ENCODE results near the gene PDE4D.

PDE4D gene

GRCh38 chr5:59164041-59164830 lies 729.3 kb downstream of the PDE4D start:
- DNase-seq (ENCODE audit: low read depth) = no peak
- TF ChIP-seq CTCF (IDR thresholded peaks at IDR 0.05; ENCODE audit: insufficient read depth, low read depth, low read length, missing control alignments) = no peak
- no peak overlapping the region for H3K4me3 ChIP-seq (ENCODE audit: low read length)

GRCh38 chr5:59161221-59162105 lies 732.1 kb downstream of the PDE4D start:
- DNase-seq (ENCODE audit: low read depth) = no peak
- no peak for TF ChIP-seq CTCF (IDR thresholded peaks at IDR 0.05; ENCODE audit: insufficient read depth, low read depth, low read length, missing control alignments)
- H3K4me3 ChIP-seq (ENCODE audit: low read length) = no peak overlapping the region

- DNase-seq (ENCODE audit: low read depth) = no peak
- TF ChIP-seq CTCF (IDR thresholded peaks at IDR 0.05; ENCODE audit: insufficient read depth, low read depth, low read length, missing control alignments) = no peak
- H3K4me3 ChIP-seq (ENCODE audit: low read length) = no peak overlapping the region
These were observed 734.7 kb downstream of the PDE4D start for GRCh38 chr5:59158637-59159391.

GRCh38 chr5:59158165-59158564 lies 735.4 kb downstream of the PDE4D start:
- H3K4me3 ChIP-seq (ENCODE audit: low read length) = no peak overlapping the region
- TF ChIP-seq CTCF (IDR thresholded peaks at IDR 0.05; ENCODE audit: insufficient read depth, low read depth, low read length, missing control alignments) = no peak
- DNase-seq (ENCODE audit: low read depth) = peak; percentile 50

GRCh38 chr5:59157068-59157467 lies 736.5 kb downstream of the PDE4D start:
- no peak overlapping the region for H3K4me3 ChIP-seq (ENCODE audit: low read length)
- TF ChIP-seq CTCF (IDR thresholded peaks at IDR 0.05; ENCODE audit: insufficient read depth, low read depth, low read length, missing control alignments) = no peak
- no peak for DNase-seq (ENCODE audit: low read depth)

GRCh38 chr5:59152701-59153245 lies 740.8 kb downstream of the PDE4D start:
- DNase-seq (ENCODE audit: low read depth) = no peak
- TF ChIP-seq CTCF (IDR thresholded peaks at IDR 0.05; ENCODE audit: insufficient read depth, low read depth, low read length, missing control alignments) = no peak
- H3K4me3 ChIP-seq (ENCODE audit: low read length) = no peak overlapping the region

Measured in epithelial cell of esophagus (primary cell).